Duodenal mucosa (tissue), 2 donors: ENCODE measurements around the gene CCL24.
"Not testable (repeated sequence)": the region's sequence is repeated elsewhere in the genome, so short reads cannot be mapped to it uniquely, and the experiment has no call there.

Experiments
- H3K27ac ChIP-seq: one replicate; pipeline ENCODE4 v1.7.0; 2013; ENCODE audit warnings: low read depth, low read length
- H3K27me3 ChIP-seq, 2 donors: one replicate each; pipeline ENCODE4 v1.7.0; 2013; ENCODE audit warnings: low read length in 2 of 2, control low read depth in 1 of 2; ENCODE audit not compliant: insufficient read depth in 2 of 2, control insufficient read depth in 1 of 2
- H3K36me3 ChIP-seq, 2 donors: one replicate each; pipeline ENCODE4 v1.7.0; 2013; ENCODE audit warnings: low read length in 2 of 2, control low read depth in 1 of 2; ENCODE audit not compliant: insufficient read depth in 2 of 2, control insufficient read depth in 1 of 2
- H3K4me1 ChIP-seq, 2 donors: one replicate each; pipeline ENCODE4 v1.7.0; 2013; ENCODE audit warnings: low read length in 2 of 2, control low read depth in 1 of 2; ENCODE audit not compliant: insufficient read depth in 2 of 2, control insufficient read depth in 1 of 2
- H3K4me3 ChIP-seq, 2 donors: one replicate each; pipeline ENCODE4 v1.7.0; 2013; ENCODE audit warnings: low read length in 2 of 2, low read depth in 1 of 2
- H3K9ac ChIP-seq, 2 donors: one replicate each; pipeline ENCODE4 v1.7.0; 2013; ENCODE audit warnings: low read length in 2 of 2, low read depth in 1 of 2
- H3K9me3 ChIP-seq, 2 donors: one replicate each; pipeline ENCODE4 v1.7.0; 2013; ENCODE audit warnings: low read length in 2 of 2, control low read depth in 1 of 2; ENCODE audit not compliant: control insufficient read depth in 1 of 2

The CCL24 gene

GRCh38 chr7:75843613-75844116 is 30.1 kb upstream of the CCL24 start:
- no peaks in the 10 kb centered on the region for H3K27me3 ChIP-seq
- no peaks in the 10 kb centered on the region for H3K9me3 ChIP-seq
- peaks cover 7 to 9% of the 10 kb centered on the region in 2 donors for H3K4me1 ChIP-seq
- H3K36me3 ChIP-seq, result no peaks in the 10 kb centered on the region
- no peak overlapping the region for H3K9ac ChIP-seq
- no peak overlapping the region for H3K27ac ChIP-seq
- H3K4me3 ChIP-seq, result no peak overlapping the region

GRCh38 chr7:75842836-75843446 is 29.3 kb upstream of the CCL24 start:
- Histone ChIP-seq H3K36me3 (no peaks in the 10 kb centered on the region), H3K9me3 (no peaks in the 10 kb centered on the region), H3K27me3 (no peaks in the 10 kb centered on the region), H3K4me1 (peaks cover 7 to 9% of the 10 kb centered on the region in 2 donors), H3K9ac (no peak overlapping the region), H3K4me3 (no peak overlapping the region), H3K27ac (peak overlapping the region; percentile 46)

- Histone ChIP-seq H3K9ac (no peak overlapping the region), H3K27ac (no peak overlapping the region), H3K4me1 (peaks cover 7 to 9% of the 10 kb centered on the region in 2 donors), H3K9me3 (no peaks in the 10 kb centered on the region), H3K36me3 (no peaks in the 10 kb centered on the region), H3K4me3 (no peak overlapping the region), H3K27me3 (no peaks in the 10 kb centered on the region)
These were observed 26.4 kb upstream of the CCL24 start for GRCh38 chr7:75840029-75840428.

- not testable (repeated sequence) for H3K36me3 ChIP-seq, H3K4me1 ChIP-seq, H3K4me3 ChIP-seq, H3K27me3 ChIP-seq, H3K27ac ChIP-seq, H3K9ac ChIP-seq, H3K9me3 ChIP-seq
These were observed 24.8 kb upstream of the CCL24 start for GRCh38 chr7:75838281-75838930.

GRCh38 chr7:75836798-75837197 is 23.2 kb upstream of the CCL24 start:
- Histone ChIP-seq H3K36me3 (no peaks in the 10 kb centered on the region), H3K9ac (no peak overlapping the region), H3K4me3 (no peak overlapping the region), H3K4me1 (no peaks in the 10 kb centered on the region), H3K27ac (no peak overlapping the region), H3K27me3 (no peaks in the 10 kb centered on the region), H3K9me3 (no peaks in the 10 kb centered on the region)

GRCh38 chr7:75835688-75836285 is 22.2 kb upstream of the CCL24 start:
- Histone ChIP-seq H3K27ac (no peak overlapping the region), H3K27me3 (no peaks in the 10 kb centered on the region), H3K4me3 (no peak overlapping the region), H3K9ac (no peak overlapping the region), H3K36me3 (no peaks in the 10 kb centered on the region), H3K9me3 (no peaks in the 10 kb centered on the region), H3K4me1 (no peaks in the 10 kb centered on the region)

- H3K9ac ChIP-seq, H3K9me3 ChIP-seq, H3K27me3 ChIP-seq: not testable (repeated sequence)
These were observed 20.1 kb upstream of the CCL24 start for GRCh38 chr7:75833662-75834061.

GRCh38 chr7:75830978-75831377 is 17.4 kb upstream of the CCL24 start:
- no peaks in the 10 kb centered on the region for H3K9me3 ChIP-seq
- no peak overlapping the region for H3K9ac ChIP-seq
- no peak overlapping the region for H3K27ac ChIP-seq
- no peaks in the 10 kb centered on the region for H3K36me3 ChIP-seq
- H3K27me3 ChIP-seq, result no peaks in the 10 kb centered on the region
- H3K4me3 ChIP-seq, result no peak overlapping the region
- H3K4me1 ChIP-seq, result no peaks in the 10 kb centered on the region

More at GRCh38 chr7:75833662-75834061, 20.1 kb upstream of the CCL24 start:
- not testable (repeated sequence) for H3K4me3 ChIP-seq, H3K4me1 ChIP-seq, H3K27ac ChIP-seq, H3K36me3 ChIP-seq

- H3K36me3 ChIP-seq, H3K9ac ChIP-seq, H3K27ac ChIP-seq, H3K27me3 ChIP-seq, H3K4me3 ChIP-seq, H3K9me3 ChIP-seq, H3K4me1 ChIP-seq: not testable (repeated sequence)
These were observed 16.1 kb upstream of the CCL24 start for GRCh38 chr7:75829656-75830055.

GRCh38 chr7:75823198-75823910 is 9.7 kb upstream of the CCL24 start:
- Histone ChIP-seq H3K9me3 (no peaks in the 10 kb centered on the region), H3K4me3 (peak overlapping the region in 1 of 2 donors; percentile 28), H3K27ac (no peak overlapping the region), H3K27me3 (no peaks in the 10 kb centered on the region), H3K9ac (no peak overlapping the region), H3K4me1 (peaks cover 0 to 10% of the 10 kb centered on the region in 2 donors), H3K36me3 (no peaks in the 10 kb centered on the region)
